SJCRH30 (cell line): ENCODE results near the gene VPS9D1. TPM values are rescaled to one million over a fixed set of nuclear protein-coding genes. Genes with fewer than 3 reads are reported as not detected.
"Not testable (repeated sequence)": the region's sequence is repeated elsewhere in the genome, so short reads cannot be mapped to it uniquely, and the experiment has no call there.

Experiments
- DNase-seq, 2 experiments: peaks; one replicate each; pipeline ENCODE4 v3.0.0-alpha.2; 2015 to 2020
- H3K27ac ChIP-seq: fragments of 250-450 bp; sonication (Bioruptor Pico); 2 replicates; pipeline ENCODE4 v1.5.1; 2020; ENCODE audit warnings: mild to moderate bottlenecking, moderate library complexity
- H3K27me3 ChIP-seq: fragments of 250-450 bp; sonication (Bioruptor Pico); 2 replicates; pipeline ENCODE4 v1.5.1; 2020; ENCODE audit warnings: mild to moderate bottlenecking, moderate library complexity
- H3K36me3 ChIP-seq: fragments of 250-450 bp; sonication (Bioruptor Pico); 2 replicates; pipeline ENCODE4 v1.5.1; 2020; ENCODE audit warnings: mild to moderate bottlenecking, moderate library complexity
- H3K4me1 ChIP-seq: fragments of 250-450 bp; sonication (Bioruptor Pico); 2 replicates; pipeline ENCODE4 v1.5.1; 2020; ENCODE audit warnings: mild to moderate bottlenecking, moderate library complexity
- H3K4me3 ChIP-seq: fragments of 250-450 bp; sonication (Bioruptor Pico); 2 replicates; pipeline ENCODE4 v1.5.1; 2020; ENCODE audit warnings: mild to moderate bottlenecking, moderate library complexity
- H3K9me3 ChIP-seq: fragments of 250-450 bp; sonication (Bioruptor Pico); replicated peaks from 2 replicates; pipeline ENCODE4 v1.5.1; 2020; ENCODE audit warnings: mild to moderate bottlenecking, moderate library complexity
- total RNA-seq: library from RNA; depleted of rRNA; stranded (reverse); fragments of >200 nt; shearing (Covaris generic); gene quantifications from 2 replicates; pipeline ENCODE4 v1.2.3, GENCODE V29; 2014

VPS9D1 gene
- total RNA-seq, 1 experiment from 2014 or later, result 2.5 TPM

GRCh38 chr16:89709166-89709565 lies 11.5 kb downstream of the VPS9D1 start:
- Histone ChIP-seq H3K9me3 (no peaks in the 10 kb centered on the region), H3K27ac (no peak overlapping the region), H3K4me3 (no peak overlapping the region), H3K36me3 (no peaks in the 10 kb centered on the region), H3K27me3 (no peaks in the 10 kb centered on the region), H3K4me1 (no peaks in the 10 kb centered on the region)
- DNase-seq, result no peak

GRCh38 chr16:89708481-89708931 lies 12.2 kb downstream of the VPS9D1 start:
- Histone ChIP-seq H3K4me3 (no peak overlapping the region), H3K27me3 (no peaks in the 10 kb centered on the region), H3K27ac (no peak overlapping the region), H3K36me3 (no peaks in the 10 kb centered on the region), H3K9me3 (no peaks in the 10 kb centered on the region), H3K4me1 (no peaks in the 10 kb centered on the region)
- DNase-seq, result no peak

GRCh38 chr16:89707695-89708094 lies 13.0 kb downstream of the VPS9D1 start:
- Histone ChIP-seq H3K9me3 (no peaks in the 10 kb centered on the region), H3K36me3 (no peaks in the 10 kb centered on the region), H3K27ac (no peak overlapping the region), H3K4me3 (no peak overlapping the region), H3K27me3 (no peaks in the 10 kb centered on the region), H3K4me1 (no peaks in the 10 kb centered on the region)
- no peak for DNase-seq

GRCh38 chr16:89706518-89707260 lies 14.0 kb downstream of the VPS9D1 start:
- Histone ChIP-seq H3K4me3 (no peak overlapping the region), H3K27ac (no peak overlapping the region), H3K9me3 (no peaks in the 10 kb centered on the region), H3K4me1 (no peaks in the 10 kb centered on the region), H3K27me3 (no peaks in the 10 kb centered on the region), H3K36me3 (no peaks in the 10 kb centered on the region)
- DNase-seq, result no peak

GRCh38 chr16:89705006-89705405 lies 15.7 kb downstream of the VPS9D1 start:
- no peaks in the 10 kb centered on the region for H3K27me3 ChIP-seq
- H3K27ac ChIP-seq, result no peak overlapping the region
- no peaks in the 10 kb centered on the region for H3K9me3 ChIP-seq
- DNase-seq, result no peak
- H3K4me1 ChIP-seq, result peaks cover 5% of the 10 kb centered on the region; the same call in 1 of the 2 replicates
- H3K36me3 ChIP-seq, result no peaks in the 10 kb centered on the region
- H3K4me3 ChIP-seq, result no peak overlapping the region

GRCh38 chr16:89704281-89704680 lies 16.4 kb downstream of the VPS9D1 start:
- Histone ChIP-seq H3K4me1 (peaks cover 10% of the 10 kb centered on the region; the same call in 1 of the 2 replicates), H3K27ac (no peak overlapping the region), H3K36me3 (no peaks in the 10 kb centered on the region), H3K4me3 (no peak overlapping the region), H3K9me3 (no peaks in the 10 kb centered on the region), H3K27me3 (no peaks in the 10 kb centered on the region)
- DNase-seq, result no peak

GRCh38 chr16:89701425-89702406 lies 19.0 kb downstream of the VPS9D1 start, which contains the start of gene SPATA2L:
Gene SPATA2L (minus strand): TSS chr16:89701705. CDS start chr16:89701232, 473 bp downstream.
- peaks cover 23% of the 10 kb centered on the region for H3K4me1 ChIP-seq
- H3K4me3 ChIP-seq, result peak within 1 kb of the TSS; percentile 63
- H3K9me3 ChIP-seq, result no peaks in the 10 kb centered on the region
- H3K36me3 ChIP-seq, result no peaks in the 10 kb centered on the region
- H3K27ac ChIP-seq, result no peak within 1 kb of the TSS
- no peaks in the 10 kb centered on the region for H3K27me3 ChIP-seq
- peak; percentile 93 for DNase-seq

GRCh38 chr16:89700649-89701424 lies 19.9 kb downstream of the VPS9D1 start:
- Histone ChIP-seq H3K9me3 (no peaks in the 10 kb centered on the region), H3K27ac (no peak overlapping the region), H3K36me3 (no peaks in the 10 kb centered on the region), H3K4me3 (peak overlapping the region; percentile 63), H3K27me3 (no peaks in the 10 kb centered on the region), H3K4me1 (peaks cover 31% of the 10 kb centered on the region)
- no peak for DNase-seq

GRCh38 chr16:89700100-89700648 lies 20.5 kb downstream of the VPS9D1 start:
- no peak overlapping the region for H3K27ac ChIP-seq
- peak overlapping the region; percentile 23 for H3K4me3 ChIP-seq
- peak; percentile 97 to 98 for DNase-seq
- no peaks in the 10 kb centered on the region for H3K27me3 ChIP-seq
- peaks cover 31% of the 10 kb centered on the region for H3K4me1 ChIP-seq
- H3K36me3 ChIP-seq, result no peaks in the 10 kb centered on the region
- H3K9me3 ChIP-seq, result no peaks in the 10 kb centered on the region

- H3K27ac ChIP-seq, H3K4me3 ChIP-seq: not testable (repeated sequence)
Observed at GRCh38 chr16:89699629-89700099, 21.0 kb downstream of the VPS9D1 start.

GRCh38 chr16:89698717-89699116 lies 22.0 kb downstream of the VPS9D1 start:
- not testable (repeated sequence) for H3K27ac ChIP-seq, DNase-seq, H3K9me3 ChIP-seq, H3K4me3 ChIP-seq, H3K36me3 ChIP-seq, H3K27me3 ChIP-seq
- H3K4me1 ChIP-seq, result peaks cover 31% of the 10 kb centered on the region

More at GRCh38 chr16:89699629-89700099, 21.0 kb downstream of the VPS9D1 start:
- H3K9me3 ChIP-seq, H3K36me3 ChIP-seq, DNase-seq, H3K27me3 ChIP-seq: not testable (repeated sequence)
- H3K4me1 ChIP-seq, result peaks cover 31% of the 10 kb centered on the region

GRCh38 chr16:89697616-89698331 lies 22.9 kb downstream of the VPS9D1 start:
- peaks cover 31% of the 10 kb centered on the region for H3K4me1 ChIP-seq
- peaks cover 6% of the 10 kb centered on the region for H3K36me3 ChIP-seq
- no peak for DNase-seq
- H3K27ac ChIP-seq, result no peak overlapping the region
- no peak overlapping the region for H3K4me3 ChIP-seq
- H3K9me3 ChIP-seq, result no peaks in the 10 kb centered on the region
- no peaks in the 10 kb centered on the region for H3K27me3 ChIP-seq

GRCh38 chr16:89697161-89697615 lies 23.5 kb downstream of the VPS9D1 start:
- DNase-seq, result peak; percentile 90 to 93
- Histone ChIP-seq H3K27me3 (no peaks in the 10 kb centered on the region), H3K27ac (no peak overlapping the region), H3K9me3 (no peaks in the 10 kb centered on the region), H3K4me3 (no peak overlapping the region), H3K36me3 (peaks cover 9% of the 10 kb centered on the region), H3K4me1 (peaks cover 31% of the 10 kb centered on the region)
